DMS153 treated with DMSO at 0.1 percent for 48 hours (cell line): ENCODE measurements around the gene POLR2E.
"Not testable (repeated sequence)": the region's sequence is repeated elsewhere in the genome, so short reads cannot be mapped to it uniquely, and the experiment has no call there.

Source experiments
- DNase-seq: peaks from one replicate; lab custom pipeline; 2025; ENCODE audit not compliant: unreplicated experiment; lab: John Stamatoyannopoulos, UW

POLR2E gene

DNA sequence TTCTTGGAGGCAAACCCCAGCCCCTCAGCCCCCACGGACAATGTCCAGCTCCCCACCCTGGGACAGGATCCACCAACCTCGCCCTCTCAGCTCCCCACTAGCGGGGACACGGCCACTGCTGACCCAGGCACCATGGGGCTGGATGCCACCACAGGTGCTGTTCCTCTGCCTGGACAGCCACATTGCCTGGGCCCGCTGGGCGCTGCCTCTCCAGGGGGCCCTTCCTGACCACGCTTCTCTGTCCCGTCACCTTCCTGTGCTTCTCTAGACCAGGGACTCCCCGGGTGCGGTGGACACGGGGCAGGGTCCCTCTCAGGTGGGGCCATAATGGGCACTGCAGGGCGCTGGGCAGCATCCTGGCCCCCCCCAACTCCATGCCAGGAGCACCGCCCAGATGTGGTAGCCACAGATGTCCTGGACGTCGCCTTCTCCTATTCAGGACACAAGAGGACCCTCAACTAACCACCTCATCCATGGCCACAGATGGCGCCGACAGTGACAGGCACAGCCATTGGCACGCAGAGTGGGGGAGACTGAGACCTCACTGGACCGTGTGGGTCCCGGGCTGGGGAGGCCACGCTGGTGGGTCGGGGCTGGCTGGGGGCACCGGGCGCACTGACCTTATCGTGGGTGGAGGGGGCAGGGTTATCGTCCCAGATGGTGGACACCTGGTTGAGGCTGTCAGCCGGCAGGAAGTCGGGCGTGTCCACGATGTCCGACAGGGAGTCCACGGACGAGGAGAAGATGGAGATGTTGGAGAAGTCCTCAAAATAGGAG lies 32.0 kb upstream of the POLR2E start:
- no peak for DNase-seq

- DNase-seq = no peak
Observed at GRCh38 chr19:1125601-1126467, 30.7 kb upstream of the POLR2E start.

- no peak for DNase-seq
Observed at GRCh38 chr19:1123885-1124677, 28.9 kb upstream of the POLR2E start.

DNA sequence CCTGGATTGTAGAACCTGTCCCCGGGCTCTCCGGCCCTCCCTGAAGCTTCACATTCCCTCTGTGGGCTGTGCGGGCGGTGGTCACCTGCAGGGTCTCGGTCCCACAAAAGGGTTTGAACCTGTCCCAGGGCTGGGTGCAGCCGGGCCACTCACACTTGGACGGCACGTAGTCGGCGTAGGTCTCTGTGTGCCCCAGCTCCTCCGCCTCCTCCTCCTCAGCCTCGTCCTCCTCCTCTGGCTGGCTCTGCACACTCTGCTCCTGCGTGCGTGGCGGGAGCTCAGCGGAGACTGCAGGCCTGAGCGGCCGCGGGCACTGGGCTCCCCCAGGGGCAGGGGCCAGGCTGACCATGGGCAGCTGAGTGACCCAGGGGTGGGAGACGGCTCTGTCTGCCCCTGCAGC lies 28.2 kb upstream of the POLR2E start:
- DNase-seq = no peak

DNA sequence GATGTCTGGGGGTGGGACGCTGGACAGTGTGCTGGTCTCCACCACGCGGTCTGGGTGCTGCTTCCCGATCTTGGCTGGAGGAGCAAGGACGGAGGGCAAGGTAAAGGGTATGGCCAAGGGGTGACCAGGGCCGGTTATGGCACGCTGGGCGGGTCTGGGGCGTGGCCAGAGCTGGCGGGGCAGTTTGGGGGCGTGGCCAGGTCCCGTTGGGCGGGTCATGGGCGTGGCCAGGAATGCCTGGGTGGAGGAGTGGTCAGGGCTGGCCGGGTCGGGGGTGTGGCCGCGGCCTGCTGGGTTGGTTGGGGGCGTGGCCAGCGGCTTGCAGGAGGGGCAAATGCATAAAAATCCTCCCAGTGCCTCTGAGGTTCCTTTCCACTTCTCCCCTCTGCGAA lies 27.8 kb upstream of the POLR2E start:
- DNase-seq = no peak

GRCh38 chr19:1122021-1122971 lies 27.1 kb upstream of the POLR2E start:
- DNase-seq = no peak

GRCh38 chr19:1121395-1121794 lies 26.2 kb upstream of the POLR2E start:
- DNase-seq = no peak

DNA sequence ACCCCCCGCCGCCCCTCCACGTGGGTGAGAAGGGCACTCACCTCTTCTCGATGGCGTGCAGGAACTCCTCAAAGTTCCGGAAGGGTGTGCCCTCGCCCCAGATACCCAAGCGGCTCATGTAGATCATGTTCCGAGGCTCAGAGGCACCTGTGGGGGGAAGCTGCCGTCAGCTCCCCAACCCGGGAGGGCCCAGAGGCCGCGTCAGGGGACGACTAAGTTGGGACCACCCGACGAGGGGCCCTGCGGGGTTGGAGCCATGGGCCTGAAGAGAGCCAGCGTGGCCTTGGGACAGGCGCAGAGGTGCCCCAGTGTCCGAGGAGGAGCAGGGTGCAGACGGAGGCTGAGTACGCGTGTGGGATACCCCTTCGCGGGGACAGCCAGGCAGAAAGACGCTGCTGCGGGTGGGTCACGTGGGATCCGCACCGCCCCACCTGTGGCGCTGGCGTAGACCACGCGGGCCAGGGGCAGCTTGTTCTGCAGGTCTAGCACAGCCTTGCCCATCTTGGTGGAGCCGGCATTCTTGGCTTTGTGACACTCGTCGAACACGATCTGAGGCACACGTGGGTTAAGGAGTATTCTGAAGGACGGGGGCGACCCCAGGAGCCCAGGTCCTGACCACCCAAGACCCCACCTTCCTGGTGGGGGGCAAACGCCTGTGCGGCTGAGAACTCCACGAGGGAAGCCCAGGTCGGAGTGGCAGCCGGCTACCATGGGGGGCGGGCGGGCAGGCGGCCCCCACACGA lies 24.5 kb upstream of the POLR2E start:
- no peak for DNase-seq

DNA sequence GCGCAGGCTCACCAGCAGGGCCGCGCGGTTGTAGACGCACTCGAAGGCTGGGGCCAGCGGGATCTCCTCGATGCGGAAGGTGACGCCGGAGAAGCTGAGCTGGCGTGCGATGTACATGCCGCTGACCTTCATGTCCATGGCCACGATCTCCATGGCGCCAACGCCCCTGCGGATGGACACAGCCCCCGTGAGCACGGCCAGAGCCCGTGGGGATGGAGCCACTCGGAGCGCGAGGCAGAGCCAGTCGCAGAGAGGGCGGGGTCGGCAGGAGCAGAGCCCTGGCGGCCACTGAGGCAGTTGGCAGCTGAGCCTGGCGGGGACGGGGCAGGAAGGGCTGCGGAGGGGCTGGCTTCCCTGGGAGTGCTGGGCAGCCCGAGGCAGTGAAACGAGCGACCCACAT lies 23.8 kb upstream of the POLR2E start:
- DNase-seq = no peak

GRCh38 chr19:1117654-1118053 lies 22.5 kb upstream of the POLR2E start:
- no peak for DNase-seq

DNA sequence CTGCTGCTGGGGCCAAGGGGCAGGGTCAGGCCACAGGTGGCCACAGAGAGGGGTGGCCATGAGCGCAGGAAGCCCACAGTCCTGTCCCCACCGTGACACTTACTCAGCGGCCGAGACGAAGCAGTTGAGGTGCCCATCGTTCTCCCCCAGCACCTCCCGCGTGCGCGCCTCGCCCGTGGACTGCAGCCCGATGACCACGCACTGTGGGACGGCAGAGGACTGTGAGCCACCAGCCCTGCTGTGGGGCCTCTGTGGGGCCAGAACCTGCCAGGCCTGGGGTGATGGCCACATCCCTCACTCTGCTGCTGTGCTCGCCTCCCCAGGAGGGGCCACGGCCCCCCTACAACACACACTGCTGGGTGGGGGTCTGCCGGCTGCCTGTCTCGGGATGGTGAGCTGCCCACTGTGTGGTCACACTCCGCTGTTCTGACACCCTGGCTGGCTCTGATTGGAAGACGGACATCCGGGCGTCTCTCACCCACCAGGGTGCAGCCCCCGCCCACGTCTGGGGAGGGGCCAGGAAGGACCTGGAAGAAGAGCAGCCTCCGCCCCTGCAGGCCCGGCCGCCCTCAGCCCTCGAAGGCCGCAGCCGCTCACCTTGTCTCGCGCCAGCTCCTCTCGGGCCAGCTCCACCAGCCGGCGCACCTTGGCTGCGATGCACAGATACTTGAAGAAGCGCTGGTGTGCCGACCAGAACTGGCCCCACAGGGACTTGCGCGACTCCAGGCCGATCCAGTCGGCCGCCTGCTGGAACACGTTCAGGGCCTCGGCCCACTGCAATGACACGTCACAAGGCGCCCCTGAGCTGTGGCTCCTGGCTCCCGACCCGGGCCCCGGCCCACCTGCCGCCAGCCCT lies 21.8 kb upstream of the POLR2E start:
- no peak for DNase-seq

DNA sequence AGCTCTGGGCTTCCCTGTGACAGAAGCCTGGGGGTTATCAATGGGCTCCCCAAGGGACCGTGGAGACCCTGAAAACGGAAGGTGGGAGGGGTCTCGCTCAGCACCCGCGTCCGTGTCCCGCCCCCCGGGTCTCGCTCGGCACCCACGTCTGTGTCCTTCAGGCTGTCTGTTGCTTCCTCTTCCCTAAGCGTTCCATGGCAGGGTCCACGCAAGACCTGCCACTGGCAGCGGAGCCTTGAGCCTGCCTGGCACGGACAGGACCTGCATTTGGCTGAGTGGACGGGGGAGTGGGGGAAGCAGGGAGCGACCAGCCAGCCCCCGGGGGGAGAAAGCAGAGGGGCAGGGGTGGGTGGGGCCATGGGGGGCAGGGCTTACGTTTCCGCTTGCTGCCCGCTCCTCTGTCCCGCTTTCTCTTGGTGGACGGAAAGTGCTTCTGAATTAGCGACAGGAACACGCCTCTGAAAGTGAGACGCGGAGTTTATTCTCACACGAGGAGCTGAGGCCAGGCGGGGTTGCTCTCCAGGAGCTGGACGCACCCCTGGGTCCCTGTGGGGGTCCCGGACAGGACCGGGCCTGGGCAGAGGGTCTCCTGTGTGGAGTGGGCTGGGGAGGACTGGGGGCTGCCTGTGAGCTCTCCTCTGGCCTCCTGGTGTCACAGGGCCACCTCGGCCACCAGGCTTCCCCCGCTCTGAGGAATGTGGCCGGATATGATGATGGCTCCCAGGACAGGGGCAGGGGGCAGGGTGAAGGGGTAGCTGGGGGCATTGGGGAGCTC lies 20.7 kb upstream of the POLR2E start:
- no peak for DNase-seq

- DNase-seq = not testable (repeated sequence)
Observed at GRCh38 chr19:1114728-1115127, 19.6 kb upstream of the POLR2E start.

- DNase-seq = no peak
Observed at GRCh38 chr19:1113986-1114483, 18.9 kb upstream of the POLR2E start.

GRCh38 chr19:1113030-1113985 lies 18.1 kb upstream of the POLR2E start:
- no peak for DNase-seq

DNA sequence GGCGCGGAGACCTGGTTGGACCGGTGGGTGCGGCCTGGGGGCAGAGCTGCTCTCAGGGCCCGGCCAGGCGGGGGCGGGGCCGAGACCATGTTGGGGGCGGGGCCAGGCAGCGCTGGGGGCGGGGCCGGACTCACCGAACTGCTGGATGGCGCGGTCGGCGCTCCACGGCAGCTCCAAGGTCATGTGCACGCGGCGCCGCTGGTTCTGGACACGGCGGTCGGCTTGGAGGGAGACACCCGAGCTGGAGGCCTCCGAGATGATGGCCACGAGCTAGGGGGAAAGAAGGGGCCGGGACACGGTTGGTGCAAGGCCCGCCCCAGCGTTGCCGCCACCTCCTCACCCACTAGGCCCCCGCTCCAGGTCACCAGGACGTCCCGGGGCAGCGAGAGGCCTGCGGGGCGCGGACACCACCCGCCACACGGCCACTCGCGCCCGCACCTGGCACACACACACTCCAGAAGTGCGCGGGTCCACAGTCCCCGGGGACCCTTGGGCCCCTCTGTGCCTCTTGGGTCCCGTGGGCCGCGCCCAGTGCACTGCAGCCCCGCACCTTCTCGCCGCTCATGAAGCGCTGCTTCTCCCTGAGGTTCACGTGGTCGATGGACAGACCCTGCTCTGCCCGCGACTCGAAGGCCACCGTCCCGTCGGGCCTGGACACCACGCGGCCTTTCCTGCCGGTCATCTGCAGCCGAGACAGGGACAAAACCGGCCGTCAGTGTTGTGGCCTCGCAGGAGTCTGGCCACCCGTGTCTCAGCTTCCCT lies 17.3 kb upstream of the POLR2E start:
- no peak for DNase-seq
